A204.1 (cell line): ENCODE data around the gene TSR3.

ENCODE experiments used
- FAIRE-seq: peaks from 2 replicates; lab custom pipeline; 2012; peaks lifted over from hg19 to GRCh38; lab: Jason Lieb, UNC

TSR3 gene

GRCh38 chr16:1308036-1308976, 43.4 kb downstream of the TSR3 start:
- FAIRE-seq, result no peak

- FAIRE-seq, result no peak
These were observed 45.3 kb downstream of the TSR3 start for GRCh38 chr16:1306334-1306733.

DNA sequence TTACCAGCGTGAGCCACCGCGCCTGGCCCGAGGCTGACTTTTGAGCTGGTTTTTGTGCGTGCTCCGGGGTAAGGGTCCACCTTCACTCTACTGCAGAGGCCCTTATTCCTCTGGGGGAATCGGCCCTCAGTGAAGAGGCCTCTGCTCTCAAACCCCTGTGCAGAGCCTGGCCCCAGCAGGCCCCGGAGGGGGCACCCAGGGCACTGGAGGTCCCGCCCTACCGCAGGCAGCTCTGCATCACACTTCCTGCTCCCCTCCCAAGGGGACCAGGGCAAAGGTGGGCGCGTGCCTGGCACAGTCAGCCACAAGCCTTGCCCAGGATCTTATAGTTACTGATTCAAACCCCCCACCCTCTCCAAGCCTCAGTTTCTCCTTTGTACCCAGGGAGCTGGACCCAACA, 45.9 kb downstream of the TSR3 start:
- no peak for FAIRE-seq

DNA sequence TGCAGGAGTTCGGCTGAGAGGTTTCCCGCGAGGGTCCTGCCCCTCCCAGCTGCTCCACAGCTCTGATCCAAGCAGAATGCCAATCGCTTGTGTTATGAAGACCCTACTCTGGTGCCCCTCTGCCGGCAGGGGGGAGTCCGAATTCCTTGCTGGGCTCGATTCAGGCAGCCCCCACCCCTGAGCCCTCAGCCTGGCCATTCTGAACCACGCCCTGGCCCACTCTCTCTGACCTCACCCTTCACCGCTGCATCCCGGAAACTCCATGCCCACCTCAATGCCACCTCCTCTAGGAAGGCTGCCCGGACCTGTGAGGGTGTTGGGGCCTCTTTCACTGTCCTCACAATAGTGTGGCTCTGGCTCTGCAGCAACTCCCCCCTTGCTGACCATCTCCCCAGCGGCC, 50.1 kb downstream of the TSR3 start:
- FAIRE-seq, result no peak

DNA sequence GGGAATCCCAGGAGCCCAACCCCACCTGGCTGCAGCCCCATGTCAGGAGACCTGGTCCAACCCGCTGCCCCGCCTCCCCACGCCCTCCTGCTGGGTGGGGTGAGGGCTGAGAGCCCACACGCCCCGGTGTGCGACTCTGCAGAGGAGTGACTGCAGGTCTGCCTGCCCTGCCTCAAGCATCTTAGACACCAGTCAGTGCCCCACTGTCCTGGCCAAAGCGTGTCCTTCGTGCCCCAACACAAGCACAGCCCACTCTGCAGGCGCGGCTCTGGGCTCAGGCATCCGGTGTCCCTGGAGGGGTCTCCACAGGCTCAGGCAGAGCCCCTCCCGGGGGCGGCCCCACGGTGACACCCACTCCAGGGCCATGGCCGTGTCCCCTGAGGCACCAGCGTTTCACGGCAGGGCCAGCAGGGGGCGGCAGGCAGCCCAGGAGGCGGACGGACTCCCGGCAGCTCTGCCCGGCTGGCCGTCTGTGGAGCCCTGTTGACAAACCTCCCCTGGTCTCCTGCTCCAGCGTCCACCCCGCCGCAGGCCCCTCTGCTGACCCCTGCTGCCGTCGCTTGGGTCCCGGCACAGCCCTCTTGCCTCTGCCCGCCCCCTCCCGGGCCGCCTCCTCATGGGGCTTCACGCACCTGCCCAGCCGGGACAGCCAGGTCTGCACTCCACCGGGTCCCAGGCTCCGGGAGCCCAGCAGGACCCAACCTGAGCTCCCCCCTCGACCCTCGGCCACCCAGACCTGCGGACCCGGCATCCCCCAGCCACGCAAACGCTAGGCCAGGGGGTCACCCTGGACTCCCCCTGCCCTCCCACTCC, 50.8 kb downstream of the TSR3 start:
- no peak for FAIRE-seq

DNA sequence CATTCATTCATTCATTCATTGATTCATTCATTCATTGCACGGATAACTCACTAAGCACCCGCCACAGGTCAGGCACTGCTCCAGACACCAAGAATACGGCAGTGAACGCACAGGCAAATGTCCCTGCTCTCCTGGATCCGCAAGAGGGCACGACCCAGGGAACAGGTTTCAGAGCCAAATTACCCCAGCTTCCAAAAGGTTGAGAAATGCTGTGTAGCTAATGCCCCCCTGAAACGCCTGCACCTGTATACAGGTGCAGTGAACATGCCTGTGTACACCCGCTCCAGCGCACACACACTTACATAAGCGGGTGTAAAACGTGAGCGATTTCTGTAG, 51.8 kb downstream of the TSR3 start:
- FAIRE-seq, result no peak
